T-helper 1 cell treated with Interleukin-12 subunit alpha and Interleukin-12 subunit beta and Interleukin-4 antibody, amounts not matched to agents 30 μg/mL and 1 μg/mL, for 36 hours (primary cell): ENCODE measurements around the gene RNF207.

Experiments used
- H3K27ac Mint-ChIP-seq: one replicate; pipeline ENCODE4 v1.8.0; 2021; ENCODE audit warnings: mild to moderate bottlenecking, mixed read lengths
- H3K27me3 Mint-ChIP-seq: one replicate; pipeline ENCODE4 v1.8.0; 2021; ENCODE audit warnings: low read depth, mixed read lengths
- H3K36me3 Mint-ChIP-seq: one replicate; pipeline ENCODE4 v1.8.0; 2021; ENCODE audit warnings: low read depth, mixed read lengths
- H3K4me1 Mint-ChIP-seq: one replicate; pipeline ENCODE4 v1.8.0; 2021; ENCODE audit warnings: low read depth, mixed read lengths
- H3K4me3 Mint-ChIP-seq: one replicate; pipeline ENCODE4 v1.8.0; 2021; ENCODE audit warnings: mild to moderate bottlenecking, moderate library complexity, mixed read lengths
- H3K9me3 Mint-ChIP-seq: one replicate; pipeline ENCODE4 v1.8.0; 2021; ENCODE audit warnings: mixed read lengths

Gene RNF207

DNA sequence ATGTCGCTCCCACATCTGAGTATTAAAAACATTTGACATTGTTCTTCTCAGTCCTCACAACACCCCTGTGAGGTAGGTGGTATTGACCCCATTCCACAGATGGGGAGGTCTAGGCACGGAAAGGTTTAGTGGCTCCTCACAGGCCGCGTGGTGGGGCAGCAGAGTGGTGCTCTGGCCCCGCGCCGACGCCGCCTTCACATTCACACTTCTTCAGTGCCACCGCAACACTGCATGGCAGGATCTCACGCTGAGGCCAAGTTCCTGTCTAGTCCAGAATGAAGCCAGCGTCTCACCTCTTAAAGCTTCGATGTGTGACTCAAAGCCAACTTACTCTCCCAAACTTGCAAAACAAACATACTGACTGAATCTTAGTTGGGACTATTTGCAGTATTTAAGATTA is 17.7 kb downstream of the RNF207 start:
- Mint-ChIP-seq H3K27ac (no peak overlapping the region), H3K27me3 (no peaks in the 10 kb centered on the region), H3K9me3 (no peaks in the 10 kb centered on the region), H3K4me1 (peaks cover under 1% of the 10 kb centered on the region), H3K36me3 (peaks cover 25% of the 10 kb centered on the region), H3K4me3 (no peak overlapping the region)

DNA sequence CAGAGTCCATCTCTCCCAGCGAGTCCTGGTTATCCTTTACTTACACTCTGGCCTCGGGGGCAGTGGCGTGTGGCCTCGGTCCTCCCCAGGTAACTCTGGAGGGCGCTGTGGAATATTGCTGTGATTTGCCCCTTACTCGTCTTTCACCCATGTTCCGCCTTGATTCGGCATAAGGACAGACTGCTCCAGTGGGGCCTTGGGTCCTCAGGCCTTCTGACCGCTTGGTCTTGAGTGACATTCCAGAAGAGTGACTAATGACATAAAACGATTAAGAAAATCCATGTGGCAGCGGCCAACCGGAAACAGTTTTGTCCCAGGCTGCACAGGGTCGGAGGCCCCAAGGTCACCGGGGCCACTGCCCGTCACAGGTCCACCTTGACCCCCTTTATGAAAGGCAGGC is 18.8 kb downstream of the RNF207 start:
- no peaks in the 10 kb centered on the region for H3K27me3 Mint-ChIP-seq
- no peaks in the 10 kb centered on the region for H3K4me1 Mint-ChIP-seq
- H3K27ac Mint-ChIP-seq, result no peak overlapping the region
- no peak overlapping the region for H3K4me3 Mint-ChIP-seq
- H3K9me3 Mint-ChIP-seq, result no peaks in the 10 kb centered on the region
- H3K36me3 Mint-ChIP-seq, result peaks cover 26% of the 10 kb centered on the region

- Mint-ChIP-seq H3K9me3 (no peaks in the 10 kb centered on the region), H3K36me3 (peaks cover 29% of the 10 kb centered on the region), H3K4me3 (no peak overlapping the region), H3K27ac (no peak overlapping the region), H3K4me1 (no peaks in the 10 kb centered on the region), H3K27me3 (no peaks in the 10 kb centered on the region)
Measured at GRCh38 chr1:6225651-6226050, 19.7 kb downstream of the RNF207 start.

DNA sequence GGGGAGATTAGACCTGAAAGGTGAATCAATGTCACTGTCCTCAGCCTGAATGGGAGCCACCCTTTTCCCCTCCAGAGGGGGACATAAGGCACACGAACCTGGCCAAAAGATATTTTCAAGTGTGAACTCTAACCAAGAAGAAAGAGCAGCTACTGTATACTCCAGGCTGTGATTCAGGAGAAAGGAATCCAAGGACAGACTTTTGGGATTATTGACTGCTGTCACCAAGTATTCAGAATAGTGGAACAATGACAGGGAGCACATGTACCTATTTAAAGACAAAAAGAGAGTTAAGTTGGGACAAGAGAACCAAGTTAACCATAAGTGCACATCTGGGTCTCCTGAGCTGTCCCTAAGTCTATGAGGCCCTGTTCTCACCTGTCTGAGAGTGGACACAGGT is 27.5 kb downstream of the RNF207 start:
- H3K36me3 Mint-ChIP-seq, result peaks cover 14% of the 10 kb centered on the region
- no peak overlapping the region for H3K27ac Mint-ChIP-seq
- no peaks in the 10 kb centered on the region for H3K9me3 Mint-ChIP-seq
- peak overlapping the region; percentile 42 for H3K4me3 Mint-ChIP-seq
- H3K27me3 Mint-ChIP-seq, result no peaks in the 10 kb centered on the region
- H3K4me1 Mint-ChIP-seq, result peaks cover 12% of the 10 kb centered on the region

DNA sequence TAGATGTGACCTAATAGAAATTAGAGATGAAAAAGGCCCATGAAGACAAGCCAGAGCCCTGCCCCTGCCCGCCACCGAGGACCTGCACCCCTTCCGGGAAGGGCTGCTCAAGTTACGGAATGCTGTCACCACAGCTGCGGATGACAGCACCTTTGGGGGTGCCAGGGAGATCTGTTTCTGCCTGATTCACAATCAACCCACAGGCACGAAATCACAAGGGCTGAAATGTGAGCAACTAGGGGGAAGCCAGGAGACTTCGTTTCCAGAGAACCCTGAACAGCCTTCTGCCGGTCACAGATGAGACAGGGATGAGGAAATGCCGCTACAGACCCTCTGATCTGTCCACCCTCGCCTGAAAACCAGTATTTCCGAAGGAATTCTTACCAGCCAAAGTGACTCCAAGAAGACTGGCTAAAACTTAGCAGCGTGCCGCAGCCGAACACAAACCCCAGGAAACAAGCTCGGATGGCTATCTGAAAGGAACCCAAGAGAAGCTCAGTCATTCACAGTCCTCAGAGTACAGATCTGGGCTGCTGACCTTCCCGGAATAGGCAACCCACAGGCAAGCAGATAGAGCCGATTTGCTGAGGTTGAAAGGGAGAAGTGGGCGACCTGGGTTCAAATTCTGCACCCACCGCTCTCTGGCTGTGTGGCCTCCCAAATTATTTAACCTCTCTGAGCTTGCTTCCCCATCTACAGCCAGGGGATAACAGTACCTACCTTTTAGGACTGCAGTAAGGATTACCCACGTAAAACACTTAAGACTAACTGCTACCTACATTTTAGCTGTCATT is 28.8 kb downstream of the RNF207 start:
- peak overlapping the region; percentile 77 for H3K27ac Mint-ChIP-seq
- H3K4me3 Mint-ChIP-seq, result peak overlapping the region; percentile 90
- no peaks in the 10 kb centered on the region for H3K9me3 Mint-ChIP-seq
- H3K36me3 Mint-ChIP-seq, result peaks cover 13% of the 10 kb centered on the region
- H3K27me3 Mint-ChIP-seq, result peaks cover 10% of the 10 kb centered on the region
- peaks cover 18% of the 10 kb centered on the region for H3K4me1 Mint-ChIP-seq

DNA sequence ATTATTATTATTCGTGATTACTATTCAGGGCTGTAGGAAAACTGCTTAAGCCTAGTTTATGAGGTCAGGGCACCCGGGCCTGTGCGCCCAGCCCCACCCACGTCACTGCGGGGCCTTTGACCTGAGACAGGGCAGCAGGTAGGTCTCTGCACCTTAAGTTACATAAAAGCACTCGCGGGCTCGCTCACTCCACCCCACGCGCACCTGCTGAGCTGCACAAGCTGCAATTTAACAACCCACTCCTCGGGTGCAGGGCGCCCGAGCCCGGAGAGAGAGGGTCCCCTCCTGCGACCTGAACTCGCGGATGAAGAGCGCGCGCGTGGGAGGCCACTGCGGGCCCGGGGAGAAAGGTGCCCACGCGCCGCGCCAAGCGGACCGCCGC is 29.4 kb downstream of the RNF207 start:
- Mint-ChIP-seq H3K27me3 (peaks cover 16% of the 10 kb centered on the region), H3K4me3 (peak overlapping the region; percentile 90), H3K4me1 (peaks cover 18% of the 10 kb centered on the region), H3K27ac (peak overlapping the region; percentile 77), H3K36me3 (peaks cover 10% of the 10 kb centered on the region), H3K9me3 (no peaks in the 10 kb centered on the region)

GRCh38 chr1:6237093-6237492 is 31.2 kb downstream of the RNF207 start:
- Mint-ChIP-seq H3K27ac (no peak overlapping the region), H3K9me3 (no peaks in the 10 kb centered on the region), H3K36me3 (peaks cover 10% of the 10 kb centered on the region), H3K27me3 (peaks cover 28% of the 10 kb centered on the region), H3K4me1 (peaks cover 21% of the 10 kb centered on the region), H3K4me3 (peak overlapping the region; percentile 37)

GRCh38 chr1:6239213-6239752 is 33.4 kb downstream of the RNF207 start:
- H3K27me3 Mint-ChIP-seq, result peaks cover 42% of the 10 kb centered on the region
- H3K36me3 Mint-ChIP-seq, result no peaks in the 10 kb centered on the region
- peaks cover 15% of the 10 kb centered on the region for H3K4me1 Mint-ChIP-seq
- no peaks in the 10 kb centered on the region for H3K9me3 Mint-ChIP-seq
- H3K27ac Mint-ChIP-seq, result no peak overlapping the region
- H3K4me3 Mint-ChIP-seq, result no peak overlapping the region

DNA sequence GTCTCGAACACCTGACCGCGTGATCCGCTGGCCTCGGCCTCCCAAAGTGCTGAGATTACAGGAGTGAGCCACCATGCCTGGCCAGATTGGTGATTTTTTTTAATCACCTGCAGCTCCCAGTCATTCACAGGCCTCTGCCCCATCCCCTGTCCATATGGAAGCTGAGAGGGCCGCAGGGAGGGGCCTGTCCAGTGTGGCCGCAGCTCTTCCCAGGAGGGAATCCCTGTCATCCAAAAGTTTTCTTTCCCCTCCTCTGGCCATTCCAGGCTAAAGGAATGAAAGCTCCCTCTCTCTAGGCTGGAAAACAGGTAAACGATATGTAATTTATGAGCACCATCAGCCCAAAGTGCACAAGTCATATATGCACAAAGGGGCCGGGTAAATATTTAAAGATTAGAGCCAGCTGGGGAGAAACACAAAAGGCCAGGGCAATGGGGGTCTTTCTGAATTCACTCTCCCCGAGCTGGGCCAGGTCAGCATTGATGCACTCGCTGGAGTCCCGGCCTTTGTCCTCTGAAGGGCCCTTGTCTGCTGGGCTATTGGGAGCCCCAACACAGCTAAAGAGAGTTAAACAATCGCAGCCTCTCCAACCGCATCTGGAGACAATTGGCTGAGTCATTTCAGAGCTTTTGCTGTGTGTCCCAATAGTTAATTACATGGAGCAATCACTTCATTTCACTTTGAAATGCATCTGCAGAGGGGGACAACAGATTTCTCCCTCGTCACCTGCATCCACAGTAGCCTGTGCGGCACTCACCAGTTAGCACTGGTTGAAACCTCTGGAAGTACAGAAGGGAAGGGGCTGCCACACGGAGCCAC is 34.2 kb downstream of the RNF207 start:
- Mint-ChIP-seq H3K4me3 (no peak overlapping the region), H3K27ac (no peak overlapping the region), H3K27me3 (peaks cover 46% of the 10 kb centered on the region), H3K36me3 (no peaks in the 10 kb centered on the region), H3K4me1 (peaks cover 9% of the 10 kb centered on the region), H3K9me3 (no peaks in the 10 kb centered on the region)

GRCh38 chr1:6241107-6241886 is 35.4 kb downstream of the RNF207 start:
- no peaks in the 10 kb centered on the region for H3K36me3 Mint-ChIP-seq
- H3K9me3 Mint-ChIP-seq, result no peaks in the 10 kb centered on the region
- no peak overlapping the region for H3K4me3 Mint-ChIP-seq
- H3K4me1 Mint-ChIP-seq, result peaks cover 9% of the 10 kb centered on the region
- H3K27me3 Mint-ChIP-seq, result peaks cover 48% of the 10 kb centered on the region
- peak overlapping the region; percentile 3 for H3K27ac Mint-ChIP-seq

- Mint-ChIP-seq H3K27me3 (peaks cover 56% of the 10 kb centered on the region), H3K4me1 (peaks cover 12% of the 10 kb centered on the region), H3K36me3 (no peaks in the 10 kb centered on the region), H3K4me3 (no peak overlapping the region), H3K9me3 (no peaks in the 10 kb centered on the region), H3K27ac (no peak overlapping the region)
Measured at GRCh38 chr1:6241887-6242740, 36.2 kb downstream of the RNF207 start.

DNA sequence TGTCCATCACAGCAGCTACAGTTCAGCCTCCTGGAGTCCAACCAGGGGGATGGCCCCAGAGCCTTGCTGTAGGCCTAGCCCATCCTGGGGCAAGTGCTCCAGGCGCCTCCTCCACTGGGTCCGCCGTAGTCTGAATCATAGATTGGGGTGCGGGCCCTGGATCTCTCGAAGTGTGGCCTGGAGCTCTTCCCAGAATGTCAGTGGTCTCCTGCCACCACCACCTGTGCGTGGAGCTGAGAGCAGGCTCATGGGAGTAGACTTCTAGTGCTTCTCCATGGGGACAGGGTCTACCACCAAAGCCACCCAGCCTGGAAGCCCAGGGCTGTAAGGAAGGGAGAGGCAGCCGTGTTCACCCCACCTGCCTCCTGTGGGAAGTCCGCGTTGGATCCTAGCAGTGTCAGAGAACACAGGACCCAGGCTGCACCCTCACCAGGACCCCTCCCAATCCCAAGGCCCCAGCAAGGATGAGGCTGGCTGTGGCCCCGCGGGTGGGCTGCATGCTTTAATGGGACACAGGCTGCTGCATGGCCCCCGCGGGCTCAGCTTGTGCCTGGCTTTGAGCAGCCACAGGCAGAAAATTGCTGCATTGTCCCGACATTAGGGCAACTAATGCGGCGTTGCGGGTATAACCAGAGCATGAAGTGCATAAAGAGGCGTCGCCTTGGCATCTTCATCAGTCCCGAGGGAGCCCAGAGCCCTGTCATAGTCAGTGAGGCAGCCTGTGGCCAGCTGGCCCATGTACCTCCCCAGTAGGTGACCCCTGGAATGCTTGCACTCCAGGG is 37.3 kb downstream of the RNF207 start:
- Mint-ChIP-seq H3K4me1 (peaks cover 12% of the 10 kb centered on the region), H3K27ac (no peak overlapping the region), H3K27me3 (peaks cover 66% of the 10 kb centered on the region)

DNA sequence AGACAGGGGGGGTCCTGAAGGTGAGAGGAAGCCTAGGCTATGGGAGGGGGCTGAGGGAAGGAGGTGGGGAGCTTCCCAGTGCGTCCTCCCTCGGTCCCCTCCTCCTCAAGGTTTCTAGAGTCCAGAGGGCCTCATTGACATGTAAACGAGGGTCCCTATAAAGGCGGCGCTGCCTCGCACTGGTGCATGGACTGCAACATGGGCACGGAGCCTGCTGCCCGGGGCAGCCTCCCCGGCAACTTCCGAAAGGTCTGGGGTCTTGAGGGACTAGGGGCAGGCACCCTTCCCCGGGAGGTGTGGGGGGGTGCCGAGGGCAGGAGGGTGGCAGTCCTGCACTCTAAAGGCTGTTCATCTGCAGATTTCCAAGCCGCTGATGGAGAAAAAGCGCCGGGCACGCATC is 38.1 kb downstream of the RNF207 start, which contains the start of gene HES3:
TSS of gene HES3 (plus strand) at position 187 of the 400 bp plus-strand sequence. CDS start at position 374, 187 bp downstream.
- Mint-ChIP-seq H3K9me3 (no peaks in the 10 kb centered on the region), H3K27ac (no peak within 1 kb of the TSS), H3K4me3 (peak within 1 kb of the TSS; percentile 26), H3K4me1 (peaks cover 10% of the 10 kb centered on the region), H3K27me3 (peaks cover 70% of the 10 kb centered on the region), H3K36me3 (no peaks in the 10 kb centered on the region)

More for the DNA sequence above, 37.3 kb downstream of the RNF207 start:
- Mint-ChIP-seq H3K4me3 (no peak overlapping the region), H3K36me3 (no peaks in the 10 kb centered on the region), H3K9me3 (no peaks in the 10 kb centered on the region)
